ENCODE measurements around the gene COL18A1.

COL18A1 gene

GRCh38 chr21:45415188-45415942 is 10.4 kb downstream of the COL18A1 start:
- DNase-seq = no peak

- no peak for DNase-seq
Observed at GRCh38 chr21:45415943-45416611, 11.1 kb downstream of the COL18A1 start.

GRCh38 chr21:45416620-45417019 is 11.7 kb downstream of the COL18A1 start:
- DNase-seq = no peak

- no peak for DNase-seq
Observed at GRCh38 chr21:45417256-45417950, 12.4 kb downstream of the COL18A1 start.

- DNase-seq = no peak
Observed at GRCh38 chr21:45417951-45418300, 13.0 kb downstream of the COL18A1 start.

DNA sequence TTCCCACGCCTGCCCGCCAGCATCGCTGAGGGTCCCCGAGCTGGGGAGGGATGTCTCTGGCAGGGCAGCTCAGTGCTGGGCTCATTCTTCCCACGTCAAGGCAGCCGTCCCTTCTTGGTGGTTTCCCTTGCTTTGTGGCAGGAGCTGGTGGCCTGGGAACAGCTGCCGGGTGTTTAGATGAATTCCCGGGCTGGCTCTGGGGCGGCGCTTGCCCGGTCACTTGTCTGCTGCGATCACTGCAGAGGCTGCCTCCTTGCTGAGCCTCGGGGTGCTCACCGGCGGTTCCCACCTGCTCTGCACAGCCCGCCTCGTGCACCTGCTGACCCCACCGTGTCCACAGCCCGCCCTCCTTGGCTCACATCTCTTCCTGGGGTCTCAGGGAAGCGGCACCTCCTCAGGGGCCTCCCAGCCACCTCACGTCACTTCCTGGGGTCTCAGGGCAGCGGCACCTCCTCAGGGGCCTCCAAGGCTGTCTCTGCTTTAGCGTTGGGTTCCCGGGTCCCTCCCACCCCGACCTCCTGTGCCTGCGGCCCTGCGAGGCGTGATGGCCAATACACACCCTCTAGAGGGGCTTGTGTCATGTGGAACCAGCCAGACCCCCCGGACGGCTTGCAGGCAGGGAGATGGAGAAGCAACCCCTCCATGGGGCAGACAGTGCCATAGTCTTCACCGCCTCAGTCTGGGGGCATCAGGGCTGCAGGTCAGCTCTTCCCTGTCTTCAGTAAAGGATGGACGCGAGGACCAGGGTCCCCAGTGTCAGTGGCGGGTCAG is 13.5 kb downstream of the COL18A1 start:
- no peak for DNase-seq

- no peak for DNase-seq
Observed at GRCh38 chr21:45419162-45419561, 14.2 kb downstream of the COL18A1 start.

DNA sequence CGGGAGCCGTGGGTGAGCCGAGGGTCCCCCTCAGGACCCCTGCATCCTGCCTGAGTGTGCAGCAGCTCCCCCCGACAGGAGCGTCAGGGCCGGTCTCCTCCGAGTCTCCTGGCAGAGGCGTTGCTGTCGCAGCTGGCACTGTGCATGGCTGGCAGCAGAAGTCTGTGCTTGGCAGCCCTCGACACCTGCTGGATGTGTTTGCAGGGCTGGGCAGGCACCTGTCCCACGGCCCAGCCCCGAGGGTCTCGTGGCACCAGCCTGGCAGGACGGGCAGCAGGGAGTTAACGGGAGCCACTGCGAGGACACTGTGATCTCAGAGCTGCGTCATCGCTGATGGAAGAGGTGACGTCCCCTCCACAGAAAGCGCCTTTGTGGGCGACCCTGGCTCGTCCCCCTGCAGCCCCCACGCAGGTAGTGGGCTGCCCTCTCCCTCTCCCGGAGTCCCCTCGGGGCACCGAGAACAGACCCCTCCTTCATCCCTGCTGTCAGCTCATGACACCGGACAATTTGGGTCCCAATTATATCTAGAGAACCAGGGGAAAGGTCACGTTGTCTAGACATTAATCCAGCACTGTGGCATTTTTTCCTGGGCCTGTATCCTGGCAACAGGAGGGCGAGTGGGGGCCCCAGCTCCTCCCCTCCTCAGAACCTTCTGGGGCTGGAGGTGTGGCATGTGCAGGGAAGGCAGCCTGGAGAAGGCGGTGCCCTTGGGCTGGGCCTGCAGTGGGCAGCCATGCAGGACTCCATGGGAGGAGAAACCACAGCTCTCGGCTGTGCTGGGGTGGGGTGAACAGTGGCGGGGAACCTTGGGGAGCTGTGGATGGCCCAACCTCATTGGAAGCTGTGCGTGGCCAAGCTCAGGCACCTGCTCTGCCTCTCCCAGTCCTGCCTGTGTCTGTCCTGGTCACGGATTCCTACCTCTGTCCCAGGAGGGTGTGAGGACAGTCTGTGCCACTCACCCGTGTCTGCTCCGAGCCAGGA is 15.4 kb downstream of the COL18A1 start:
- no peak for DNase-seq

- no peak for DNase-seq
Observed at GRCh38 chr21:45421071-45421845, 16.3 kb downstream of the COL18A1 start.

GRCh38 chr21:45421846-45422775 is 17.1 kb downstream of the COL18A1 start:
- DNase-seq = no peak

- no peak for DNase-seq
Observed at GRCh38 chr21:45423201-45423955, 18.4 kb downstream of the COL18A1 start.

DNA sequence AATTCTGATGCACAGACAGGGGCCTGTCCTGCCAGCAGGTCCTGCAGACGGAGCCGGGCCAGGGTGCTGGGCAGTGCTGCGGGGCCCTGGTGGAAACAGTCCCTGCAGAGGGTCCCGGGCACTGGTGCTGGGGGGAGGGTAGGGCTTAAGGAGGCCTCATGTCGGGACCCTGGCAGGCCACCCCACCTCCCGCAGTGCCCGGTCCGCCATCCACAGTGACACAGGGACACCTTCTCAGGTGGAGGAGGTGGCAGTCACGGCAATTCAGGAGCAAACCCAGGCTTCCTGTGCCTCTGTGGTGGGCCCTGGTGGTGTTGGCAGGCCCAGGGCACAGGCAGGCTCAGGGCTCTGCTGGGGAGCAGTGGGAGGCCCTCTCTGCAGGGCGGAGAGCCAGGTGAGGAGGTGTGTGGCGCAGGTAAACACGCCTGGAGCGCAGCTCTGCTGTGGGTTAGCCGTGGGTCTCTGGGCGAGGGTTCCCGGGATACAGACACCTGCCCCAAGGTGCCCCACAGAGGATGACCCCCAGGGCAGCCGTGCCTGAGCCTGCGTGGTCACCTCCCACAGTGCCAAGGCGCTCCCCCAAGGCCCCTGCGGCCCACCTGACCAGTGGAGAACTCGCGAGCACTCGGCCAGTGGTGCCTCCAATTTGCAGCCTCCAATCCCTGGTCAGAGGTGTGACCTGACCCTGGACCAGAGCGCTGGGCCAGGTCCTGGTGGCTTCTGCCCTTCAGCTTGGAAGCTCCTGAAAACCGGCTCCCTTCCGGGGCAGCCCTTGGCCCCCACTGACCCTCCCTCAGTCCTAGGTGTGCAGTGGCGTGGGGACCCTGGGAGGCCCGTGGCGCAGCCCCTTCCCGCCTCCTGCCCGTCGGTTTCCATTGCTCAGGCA is 19.2 kb downstream of the COL18A1 start:
- DNase-seq = no peak

GRCh38 chr21:45424854-45425795 is 20.2 kb downstream of the COL18A1 start:
- DNase-seq = no peak

DNA sequence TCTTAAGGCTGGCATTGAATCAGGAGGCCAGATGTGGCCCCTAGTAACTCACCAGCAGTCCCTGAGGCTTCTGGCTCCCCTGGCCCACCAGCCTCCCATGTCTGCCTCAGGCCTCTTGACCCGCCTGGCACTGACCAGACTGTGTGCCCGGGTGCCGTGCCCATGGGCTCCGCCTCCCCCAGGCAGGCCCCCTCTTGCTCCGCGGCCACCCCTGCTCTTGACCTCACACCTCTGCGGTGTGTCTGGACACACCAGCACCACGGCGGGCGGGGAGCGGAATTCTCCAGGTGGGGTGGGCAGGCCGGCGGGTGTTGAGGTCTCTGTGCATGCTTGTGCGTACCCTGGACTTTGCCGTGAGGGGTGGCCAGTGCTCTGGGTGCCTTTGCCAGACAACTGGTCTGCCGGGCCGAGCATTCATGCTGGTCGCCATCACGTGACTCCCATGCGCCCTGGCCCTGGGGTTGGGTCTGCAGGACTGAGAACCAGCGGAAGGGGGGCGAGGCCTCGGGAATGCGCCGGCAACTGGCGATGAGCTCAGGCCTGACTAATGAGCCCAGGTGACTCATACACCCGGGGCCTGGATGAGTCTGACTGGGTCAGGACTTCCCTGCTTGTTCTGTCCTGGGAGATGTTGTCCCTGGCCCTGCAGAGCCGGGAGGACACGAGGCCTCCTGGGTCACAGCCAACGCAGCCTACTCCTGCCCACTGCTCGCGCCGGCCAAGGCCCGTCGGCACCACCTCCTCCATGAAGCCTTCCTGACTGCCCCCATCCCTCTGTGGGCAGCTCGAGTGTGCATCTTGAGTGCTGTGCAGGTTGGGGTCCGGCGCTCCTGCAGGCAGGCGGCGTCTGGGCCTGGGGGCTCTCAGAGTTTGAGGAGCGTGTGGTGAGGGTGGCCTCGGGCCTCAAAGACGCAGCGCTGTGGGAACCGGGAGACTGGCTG is 22.6 kb downstream of the COL18A1 start:
- DNase-seq = no peak

DNA sequence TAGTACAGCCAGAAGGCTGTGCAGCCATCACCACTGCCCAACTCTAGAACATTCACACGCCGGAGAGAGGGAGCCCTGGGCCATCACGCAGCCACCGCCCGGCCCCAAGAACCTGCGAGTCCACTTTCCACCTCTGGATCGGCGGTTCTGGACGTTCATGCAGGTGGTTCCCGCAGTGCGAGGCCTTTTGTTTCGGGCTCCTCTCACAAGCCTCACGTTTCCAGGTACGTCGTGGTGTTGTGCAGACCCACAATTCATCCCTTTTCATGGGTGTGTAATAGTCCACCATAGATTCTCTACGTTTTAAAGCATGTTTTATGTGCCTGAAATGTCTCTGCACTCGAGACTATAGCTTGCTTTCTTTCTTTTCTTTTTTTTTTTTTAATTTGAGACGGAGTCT is 23.6 kb downstream of the COL18A1 start:
- DNase-seq = no peak
